ENCODE data around the gene MRM3.

- TF ChIP-seq, protein P1, sequence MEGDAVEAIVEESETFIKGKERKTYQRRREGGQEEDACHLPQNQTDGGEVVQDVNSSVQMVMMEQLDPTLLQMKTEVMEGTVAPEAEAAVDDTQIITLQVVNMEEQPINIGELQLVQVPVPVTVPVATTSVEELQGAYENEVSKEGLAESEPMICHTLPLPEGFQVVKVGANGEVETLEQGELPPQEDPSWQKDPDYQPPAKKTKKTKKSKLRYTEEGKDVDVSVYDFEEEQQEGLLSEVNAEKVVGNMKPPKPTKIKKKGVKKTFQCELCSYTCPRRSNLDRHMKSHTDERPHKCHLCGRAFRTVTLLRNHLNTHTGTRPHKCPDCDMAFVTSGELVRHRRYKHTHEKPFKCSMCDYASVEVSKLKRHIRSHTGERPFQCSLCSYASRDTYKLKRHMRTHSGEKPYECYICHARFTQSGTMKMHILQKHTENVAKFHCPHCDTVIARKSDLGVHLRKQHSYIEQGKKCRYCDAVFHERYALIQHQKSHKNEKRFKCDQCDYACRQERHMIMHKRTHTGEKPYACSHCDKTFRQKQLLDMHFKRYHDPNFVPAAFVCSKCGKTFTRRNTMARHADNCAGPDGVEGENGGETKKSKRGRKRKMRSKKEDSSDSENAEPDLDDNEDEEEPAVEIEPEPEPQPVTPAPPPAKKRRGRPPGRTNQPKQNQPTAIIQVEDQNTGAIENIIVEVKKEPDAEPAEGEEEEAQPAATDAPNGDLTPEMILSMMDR (IDR thresholded peaks at IDR 0.05; ENCODE audit: low read depth, low read length) = no peak
- TF ChIP-seq EZH2phosphoT487 (IDR thresholded peaks at IDR 0.05; ENCODE audit: low read depth) = no peak
Observed at GRCh38 chr17:753418-753817, 28.7 kb upstream of the MRM3 start.
